CD4-positive, alpha-beta T cell treated with Interleukin-15 for 4 hours (primary cell): ENCODE measurements around the gene CLDND2.
A peak's percentile ranks its signal among the peaks of the same experiment; 100 is the strongest.
"Not testable (repeated sequence)": the region's sequence is repeated elsewhere in the genome, so short reads cannot be mapped to it uniquely, and the experiment has no call there.

Source experiments
- DNase-seq: peaks from one replicate; pipeline ENCODE4 v3.0.0-alpha.2; 2020; ENCODE audit warnings: low spot score

CLDND2 gene, protein sequence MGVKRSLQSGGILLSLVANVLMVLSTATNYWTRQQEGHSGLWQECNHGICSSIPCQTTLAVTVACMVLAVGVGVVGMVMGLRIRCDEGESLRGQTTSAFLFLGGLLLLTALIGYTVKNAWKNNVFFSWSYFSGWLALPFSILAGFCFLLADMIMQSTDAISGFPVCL

DNA sequence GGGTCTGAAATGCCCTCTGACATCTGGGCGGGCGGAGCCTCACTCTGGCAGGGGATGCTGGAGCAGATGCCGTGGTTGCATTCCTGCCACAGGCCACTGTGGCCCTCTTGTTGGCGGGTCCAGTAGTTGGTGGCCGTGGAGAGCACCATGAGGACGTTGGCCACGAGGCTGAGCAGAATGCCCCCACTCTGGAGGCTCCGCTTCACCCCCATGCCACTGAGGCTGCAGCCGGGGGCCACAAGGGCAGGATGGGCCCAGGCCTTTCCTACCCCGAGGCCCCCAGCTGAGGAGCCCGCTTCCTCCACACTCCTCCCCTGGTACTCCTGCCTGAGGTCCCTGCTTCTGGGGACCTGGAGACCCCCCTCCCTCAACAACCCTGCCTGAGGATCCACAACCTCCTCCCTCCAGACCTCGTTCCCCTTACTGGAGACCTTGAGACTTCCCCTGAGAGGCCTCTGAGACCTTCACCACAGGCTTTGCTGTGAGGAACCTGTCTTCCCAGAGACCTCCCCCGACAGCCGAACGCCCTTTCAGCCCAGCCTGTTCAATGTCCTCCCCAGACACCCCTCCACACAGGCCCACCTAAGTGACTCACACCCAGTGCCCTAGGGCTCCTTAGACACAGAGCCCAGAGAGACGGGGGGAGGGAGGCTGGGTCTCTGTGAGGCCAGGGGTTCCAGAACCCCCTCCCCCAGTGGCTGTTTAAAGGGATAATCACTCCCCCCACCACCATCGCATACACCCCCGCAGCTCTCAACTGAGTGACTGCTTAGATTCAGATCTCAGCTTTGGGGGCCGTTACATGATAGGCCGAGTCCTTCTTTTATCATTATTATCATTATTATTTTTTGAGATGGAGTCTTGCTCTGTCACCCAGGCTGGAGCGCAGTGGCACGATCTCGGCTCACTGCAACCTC is at the start of gene CLDND2:
TSS of gene CLDND2 (minus strand) at position 638 of the 917 bp plus-strand sequence. CDS start at position 212, 426 bp downstream.
- peak; percentile 43 for DNase-seq

DNA sequence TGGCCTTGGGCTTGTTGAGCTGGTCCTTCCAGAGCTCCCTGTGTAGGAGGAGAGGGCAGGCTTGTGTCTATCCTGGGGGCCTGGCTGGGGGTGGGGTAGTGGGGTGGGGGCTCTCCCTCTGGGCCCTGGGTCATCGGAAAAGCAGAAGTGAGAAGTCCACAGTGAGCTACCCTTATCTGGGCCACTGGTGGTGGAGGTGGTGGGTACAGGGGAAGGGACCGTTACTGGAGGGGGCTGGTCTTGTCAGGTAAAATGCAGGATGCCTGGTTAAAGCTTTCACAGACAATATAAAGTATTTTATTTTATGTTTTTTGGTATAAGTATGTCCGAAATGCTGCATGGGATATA is 49.0 kb upstream of the CLDND2 start:
- DNase-seq, result no peak

DNA sequence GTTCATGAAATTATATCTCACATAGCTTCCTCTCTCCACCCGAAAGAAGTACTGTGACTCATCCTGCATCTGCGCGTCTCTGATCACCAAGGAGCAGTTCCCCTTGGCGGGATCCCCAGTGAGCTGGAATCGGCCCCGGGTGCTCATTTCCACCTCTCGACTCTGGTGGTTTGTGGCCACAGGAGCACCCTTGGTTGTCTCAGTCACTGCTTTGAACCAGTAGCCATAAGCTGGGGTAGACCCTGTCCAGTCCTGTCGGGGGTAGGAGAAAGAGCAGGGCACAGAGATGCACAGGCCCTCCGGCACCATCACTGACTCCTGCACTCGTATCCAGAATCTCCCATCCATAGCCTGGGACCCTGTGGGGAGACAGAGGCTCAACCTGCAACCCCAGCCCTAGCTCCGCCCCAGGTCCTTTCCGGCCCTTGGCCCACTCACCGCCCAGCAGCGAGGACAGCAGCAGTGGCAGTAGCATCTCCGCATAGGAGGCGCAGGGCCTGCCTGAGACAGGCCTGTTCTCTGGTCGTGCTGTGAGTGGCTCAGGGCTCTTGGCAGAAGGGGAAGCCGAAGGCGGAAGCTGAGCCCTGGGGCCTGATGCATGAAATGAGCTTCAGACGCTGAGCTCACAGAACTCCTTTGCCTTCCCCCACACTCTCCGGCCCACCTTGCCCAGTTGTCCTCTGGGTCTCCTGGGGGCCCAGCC is 48.5 kb upstream of the CLDND2 start, which contains the start of gene SIGLEC10:
TSS of gene SIGLEC10 (minus strand) at position 536 of the 703 bp plus-strand sequence. CDS start at position 475, 61 bp downstream.
- no peak for DNase-seq

DNA sequence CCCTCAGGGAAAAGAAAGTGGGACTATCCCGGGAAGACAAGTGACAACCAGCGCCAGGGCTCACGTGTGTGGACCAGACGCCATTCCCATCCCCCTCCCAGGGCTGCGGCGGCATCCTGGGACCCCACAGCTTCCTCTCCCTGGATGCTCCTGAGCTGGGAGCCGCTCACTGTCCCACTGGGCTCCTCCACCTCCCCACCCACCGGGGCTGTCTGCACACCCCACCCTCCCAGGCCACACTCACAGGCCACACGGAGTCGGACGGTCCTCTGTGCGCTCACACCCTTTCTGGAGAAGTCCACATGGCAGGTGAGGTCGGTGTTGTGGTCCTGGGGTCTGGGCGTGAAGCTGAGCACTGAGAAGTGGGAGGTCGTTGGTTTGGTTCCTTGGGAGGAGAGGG is 47.6 kb upstream of the CLDND2 start:
- DNase-seq, result not testable (repeated sequence)

DNA sequence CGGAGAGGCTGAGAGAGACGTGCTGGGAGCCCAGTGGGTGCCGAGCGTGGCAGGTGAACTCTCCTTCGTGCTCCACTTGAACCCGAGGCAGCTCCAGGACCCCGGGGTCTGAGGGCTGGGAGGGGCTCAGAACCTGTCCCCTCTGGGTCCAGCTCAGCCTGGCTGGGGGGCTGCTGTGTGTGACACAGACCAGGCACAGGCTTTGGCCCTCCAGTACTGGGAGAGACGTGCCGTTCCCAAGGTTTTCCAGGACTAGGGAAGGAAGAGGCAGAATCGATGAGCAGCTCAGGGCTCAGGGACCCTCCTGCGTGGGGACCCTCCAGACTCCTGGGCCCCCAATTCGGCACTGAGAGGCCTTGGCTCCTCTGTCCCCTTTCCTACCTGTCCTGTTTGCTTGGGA is 46.4 kb upstream of the CLDND2 start:
- DNase-seq, result no peak

DNA sequence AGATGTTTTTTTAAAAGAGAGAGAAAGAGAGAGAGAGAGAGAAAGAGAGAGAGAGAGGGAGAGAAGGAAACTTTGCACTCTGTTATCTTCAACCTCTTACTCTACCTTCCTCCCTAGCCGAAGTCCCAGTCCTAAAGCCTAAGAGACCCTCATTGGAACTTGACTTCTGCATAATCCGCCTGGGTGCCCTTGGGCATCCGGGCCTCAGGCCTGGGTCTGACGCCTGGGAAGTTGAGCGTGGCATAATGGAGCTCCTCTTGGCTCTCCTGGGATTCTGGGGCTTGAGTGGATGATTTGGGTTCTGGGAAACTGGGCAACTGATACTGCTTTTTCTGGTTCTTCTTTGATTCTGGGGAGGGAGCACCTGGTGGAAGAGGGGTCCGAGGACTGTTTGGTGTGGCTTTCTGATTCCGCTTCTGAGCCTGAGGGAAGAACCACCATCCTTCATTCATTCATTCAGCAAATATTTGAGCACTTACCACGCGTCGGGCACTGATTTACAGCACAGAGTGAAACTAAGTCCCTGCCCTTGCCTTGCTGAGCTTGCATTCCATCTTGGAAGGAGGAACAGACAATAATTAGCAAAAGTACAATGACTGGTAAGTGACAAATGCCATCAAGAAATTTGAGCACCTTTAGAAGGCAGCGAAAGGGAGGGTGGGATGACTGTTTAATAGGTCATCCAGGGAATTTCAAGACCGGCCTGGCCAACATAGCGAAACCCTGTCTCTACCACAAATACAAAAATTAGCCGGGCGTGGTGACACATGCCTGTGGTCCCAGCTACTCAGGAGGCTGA is 42.3 kb upstream of the CLDND2 start:
- DNase-seq, result no peak

DNA sequence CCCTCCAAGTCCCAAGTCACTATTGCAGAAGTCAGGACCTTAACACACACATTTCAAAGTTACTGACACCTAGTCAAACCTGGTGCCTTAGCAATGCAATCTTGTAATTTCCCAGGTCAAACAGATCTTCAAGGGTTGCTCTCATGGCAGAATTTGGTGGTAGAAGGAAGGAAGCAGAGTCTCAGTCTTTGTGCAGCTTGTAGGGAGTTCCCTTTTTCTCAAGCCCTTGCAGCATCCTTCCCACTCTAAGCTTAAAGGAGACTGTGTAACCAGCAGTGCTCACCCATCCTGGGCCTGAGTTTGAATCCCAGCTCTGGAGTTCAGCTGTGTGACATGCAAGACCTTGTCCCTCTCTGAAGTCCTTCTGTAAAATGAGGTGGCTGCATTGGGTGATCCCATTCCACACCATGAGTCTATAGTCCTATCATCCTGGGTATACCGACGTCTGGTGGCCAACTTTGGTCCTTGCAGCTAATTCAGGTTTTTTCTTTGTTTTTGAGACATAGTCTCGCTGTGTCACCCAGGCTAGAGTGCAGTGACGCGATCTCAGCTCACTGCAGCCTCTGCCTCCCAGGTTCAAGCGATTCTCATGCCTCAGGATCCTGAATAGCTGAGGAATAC is 38.8 kb upstream of the CLDND2 start:
- DNase-seq, result peak; percentile 47

DNA sequence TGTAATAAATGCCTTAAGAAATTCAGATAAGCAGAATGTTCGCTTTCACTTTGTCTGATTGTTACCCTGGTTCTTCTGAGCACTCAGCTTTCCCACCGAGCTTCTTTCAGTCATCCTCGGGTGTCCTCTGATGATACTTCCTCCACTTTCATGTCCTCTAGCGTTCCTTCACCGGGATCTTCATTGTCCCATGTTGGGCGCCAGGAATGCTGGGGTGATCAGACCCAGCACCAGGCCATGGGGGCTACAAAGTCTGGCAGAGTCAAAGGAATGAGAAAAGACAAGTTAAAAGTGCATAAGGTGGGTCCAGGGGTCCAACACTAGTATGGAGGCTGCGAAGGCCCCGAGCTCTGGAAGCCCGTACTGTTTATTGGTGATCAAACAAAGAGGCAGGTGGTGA is 33.3 kb upstream of the CLDND2 start:
- no peak for DNase-seq

DNA sequence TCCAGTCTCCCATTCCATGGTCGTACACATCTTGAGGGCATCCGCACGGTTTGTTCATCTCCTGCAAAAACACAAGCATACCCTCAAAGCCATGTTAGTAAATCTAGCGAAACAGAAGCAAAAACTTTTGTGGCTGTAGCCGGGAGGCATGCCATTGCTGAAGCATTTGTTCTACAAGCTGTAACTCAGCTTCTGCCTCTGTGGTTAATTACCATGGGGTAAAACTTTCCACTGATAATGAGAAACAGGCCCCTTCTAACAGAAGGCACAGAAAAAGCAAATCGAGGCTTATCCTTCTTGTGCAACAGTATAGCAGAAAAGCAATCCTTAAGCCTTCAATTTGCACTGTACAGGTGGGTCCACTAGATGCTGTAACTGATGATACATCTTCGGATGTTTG is 31.1 kb upstream of the CLDND2 start:
- not testable (repeated sequence) for DNase-seq

DNA sequence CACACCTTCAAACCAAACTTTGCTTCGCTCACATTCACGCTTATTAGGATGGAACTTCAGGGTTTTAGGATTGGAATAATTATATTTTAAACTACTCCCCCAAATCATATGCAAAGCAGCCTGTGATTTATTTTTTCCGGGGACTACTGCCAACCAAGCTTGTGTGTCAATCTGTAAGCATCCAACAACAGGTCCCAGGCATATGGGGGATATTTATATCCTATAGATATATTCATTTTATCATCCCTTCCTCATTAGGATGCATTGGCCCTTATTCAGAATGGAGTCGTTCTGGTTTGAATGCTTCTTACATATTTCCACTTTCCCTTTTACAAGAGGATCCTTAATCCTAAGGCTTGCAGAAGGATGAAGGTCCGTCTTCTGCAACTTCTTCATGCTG is 30.4 kb upstream of the CLDND2 start:
- no peak for DNase-seq

DNA sequence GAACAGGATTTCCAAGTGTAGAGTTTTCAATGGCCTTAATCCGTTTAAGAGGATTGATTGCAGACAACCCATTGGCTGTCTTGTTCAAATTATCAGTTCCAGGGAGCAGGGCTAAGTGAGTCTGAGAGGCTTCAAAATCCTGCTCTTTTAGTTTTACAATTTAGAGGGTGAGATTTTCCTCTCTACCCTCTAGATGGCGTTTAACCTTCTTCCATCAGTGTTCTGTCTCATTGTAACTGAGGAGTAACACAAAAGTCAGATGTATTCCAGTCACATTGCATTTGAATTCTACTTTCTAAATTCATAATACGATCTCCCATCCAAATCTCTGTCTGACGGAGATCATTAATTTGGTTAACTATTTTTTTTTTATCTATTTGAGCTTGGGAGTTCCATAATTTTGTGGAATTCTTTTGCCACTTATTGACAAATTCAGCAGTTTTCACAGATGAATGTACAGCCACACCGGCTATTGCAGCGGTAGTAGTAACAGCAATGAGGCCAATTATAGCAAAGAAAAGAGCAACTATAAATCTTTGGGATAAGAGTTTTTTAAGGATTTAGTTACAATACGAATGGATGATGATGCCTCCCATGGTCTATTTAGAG is 29.4 kb upstream of the CLDND2 start:
- DNase-seq, result peak; percentile 37

DNA sequence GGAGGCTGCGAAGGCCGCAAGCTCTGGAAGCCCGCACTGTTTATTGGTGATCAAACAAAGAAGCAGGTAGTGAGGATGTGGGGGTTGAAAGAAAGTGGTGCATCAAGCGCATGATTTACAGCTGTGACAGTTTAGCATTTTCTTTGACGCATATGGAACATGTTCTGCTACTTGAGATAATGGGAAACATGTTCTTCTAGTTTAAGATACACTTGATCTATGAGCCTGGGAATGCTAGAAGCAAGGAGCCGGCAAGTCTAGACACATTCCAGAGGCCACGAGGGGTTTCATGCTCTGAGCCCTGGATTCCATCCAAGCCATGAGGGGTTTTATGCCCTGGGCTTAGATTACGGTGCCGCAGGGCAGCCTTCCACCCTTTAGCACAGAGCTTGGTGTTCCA is 28.6 kb upstream of the CLDND2 start:
- DNase-seq, result not testable (repeated sequence)

DNA sequence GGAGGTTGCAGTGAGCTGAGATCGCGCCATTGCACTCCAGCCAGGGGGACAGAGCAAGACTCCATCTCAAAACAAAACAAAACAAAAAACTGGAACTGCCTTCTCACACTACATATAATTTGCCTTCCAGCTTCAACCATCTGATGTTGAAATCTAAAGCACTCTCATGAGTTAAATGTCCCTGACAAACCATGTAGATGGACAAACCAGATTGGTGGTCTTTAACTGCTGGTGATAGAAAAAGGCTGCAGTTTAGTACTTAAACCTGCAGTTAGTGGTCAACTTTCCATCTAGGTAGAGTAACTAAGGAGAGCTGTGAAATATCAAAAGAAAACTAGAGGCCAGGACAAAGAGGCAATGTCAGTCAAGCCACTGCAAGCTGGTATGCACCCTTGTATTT is 27.4 kb upstream of the CLDND2 start:
- DNase-seq, result no peak

DNA sequence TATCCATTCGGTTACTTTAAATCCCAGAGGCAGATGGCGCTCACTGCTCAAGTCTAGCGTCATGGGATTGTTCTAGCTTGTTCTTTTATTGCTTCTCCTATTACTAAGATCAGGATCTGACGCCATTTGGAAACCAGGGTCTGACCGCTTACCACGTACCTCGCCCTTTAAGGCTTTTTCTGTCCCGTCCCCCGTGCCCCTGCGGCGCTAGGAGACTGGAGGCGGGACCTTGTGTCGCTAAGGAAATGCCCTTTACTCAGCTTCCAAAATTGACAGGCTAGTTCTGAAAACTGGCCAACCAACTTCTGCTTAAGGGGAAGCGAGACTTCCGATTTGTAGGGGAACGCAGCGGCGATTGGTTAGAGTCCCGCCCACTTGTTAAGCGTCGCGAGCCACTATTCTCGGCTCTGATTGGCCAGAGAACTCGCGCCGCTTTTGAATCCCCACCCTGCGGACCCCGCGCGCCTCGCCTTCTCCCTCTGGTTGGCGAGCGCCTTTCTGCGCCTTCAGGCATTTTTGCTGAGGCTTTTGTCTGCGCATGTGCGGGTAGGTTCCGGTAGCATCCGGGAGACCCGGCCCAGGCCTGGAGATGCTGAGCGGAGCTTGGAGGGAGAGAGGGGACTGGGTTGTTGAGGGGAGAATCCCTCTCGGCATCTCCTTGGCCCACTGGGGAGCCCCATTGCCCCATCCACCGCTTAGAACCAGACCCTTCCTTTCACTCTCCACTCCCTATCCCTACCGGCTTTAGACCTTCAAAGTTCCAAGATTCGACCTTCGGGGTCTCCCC is 25.4 kb upstream of the CLDND2 start:
- DNase-seq, result peak; percentile 94

DNA sequence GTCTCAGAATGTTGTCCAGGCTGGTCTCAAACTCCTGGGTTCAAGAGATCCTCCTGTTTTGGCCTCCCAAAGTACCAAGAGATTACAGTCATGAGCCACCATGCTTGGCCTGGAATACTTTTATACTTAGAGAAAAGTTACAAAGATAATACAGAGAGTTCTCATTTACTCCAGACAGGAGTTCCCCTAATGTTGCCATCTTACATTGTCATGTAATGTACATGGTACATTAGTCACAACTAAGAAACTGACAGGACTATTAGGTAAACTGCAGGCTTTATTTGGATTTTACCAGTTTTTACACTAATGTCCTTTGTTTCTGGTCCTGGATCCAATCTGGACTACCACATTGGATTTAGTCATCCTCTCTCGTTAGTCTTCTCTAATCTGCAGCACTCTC is 23.9 kb upstream of the CLDND2 start:
- no peak for DNase-seq

DNA sequence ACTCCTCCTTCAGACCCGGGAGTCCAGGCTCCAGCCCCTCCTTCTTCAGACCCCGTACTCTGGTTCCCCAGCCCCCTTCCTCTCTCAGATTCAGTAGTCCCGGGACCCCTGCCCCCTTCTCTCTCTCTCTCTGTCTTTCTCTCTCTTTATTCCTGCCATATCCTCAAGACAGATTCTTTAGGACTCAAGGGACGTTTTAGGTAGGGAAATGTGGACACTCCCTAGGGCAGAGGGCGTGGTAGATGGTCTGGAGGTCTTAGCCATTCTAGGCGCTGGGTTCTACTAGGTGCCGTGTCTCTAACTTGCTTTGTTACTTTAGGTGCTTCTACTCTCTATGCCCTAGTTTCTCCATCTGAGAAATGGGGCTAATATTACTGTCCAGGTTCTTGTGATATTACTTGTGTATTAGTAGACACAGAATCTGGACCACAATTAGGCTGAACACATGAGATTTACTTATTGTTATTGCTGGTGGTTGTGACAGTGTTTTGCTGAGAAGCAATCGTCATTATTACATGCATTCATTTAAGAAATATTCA is 22.3 kb upstream of the CLDND2 start:
- DNase-seq, result no peak

DNA sequence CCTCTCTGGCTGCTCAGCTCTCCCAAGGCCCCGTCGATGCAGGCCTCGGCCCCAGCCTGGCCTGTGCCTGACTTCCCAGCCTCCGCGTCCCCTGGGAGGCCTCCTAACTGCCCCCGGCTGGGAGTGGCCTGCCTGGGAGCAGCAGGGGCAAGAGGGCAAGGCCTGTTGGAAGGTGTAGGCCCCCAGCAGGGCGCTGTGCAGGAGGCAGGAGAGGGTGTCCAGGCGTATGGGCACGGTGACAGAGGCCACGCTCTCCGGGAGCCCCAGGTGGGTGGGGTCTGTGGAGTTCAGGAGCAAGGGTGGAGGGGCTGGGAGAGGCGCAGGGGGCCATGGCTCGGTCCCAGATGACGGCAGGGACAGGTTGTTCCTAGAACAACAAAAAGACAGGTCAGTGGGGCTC is 20.3 kb upstream of the CLDND2 start:
- DNase-seq, result no peak

DNA sequence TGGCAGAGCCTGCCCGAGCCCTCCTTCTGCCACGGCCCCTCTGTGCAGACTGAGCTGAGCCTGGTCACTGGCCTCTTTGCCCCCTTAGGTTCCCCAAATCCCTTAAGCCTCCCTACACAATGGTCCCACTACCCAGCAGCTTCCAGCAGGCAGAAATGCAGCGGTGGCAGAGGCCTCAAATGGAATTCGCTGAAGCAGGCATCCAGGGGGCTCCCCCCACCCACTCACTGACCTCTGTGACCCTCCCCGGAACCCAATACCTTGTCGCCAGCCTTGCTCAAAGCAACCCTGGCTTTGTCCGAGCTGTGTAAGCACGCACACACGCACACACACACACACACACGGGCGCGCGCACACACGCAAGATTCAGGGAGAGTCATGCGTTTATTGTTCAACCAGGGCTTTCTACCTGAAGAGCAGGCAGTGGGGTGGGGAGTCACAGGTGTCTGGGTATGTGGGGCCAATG is 19.2 kb upstream of the CLDND2 start, which contains the start of gene LIM2:
TSS of gene LIM2 (minus strand) at position 51 of the 466 bp plus-strand sequence. CDS start 531 bp downstream, outside the sequence.
- no peak for DNase-seq

DNA sequence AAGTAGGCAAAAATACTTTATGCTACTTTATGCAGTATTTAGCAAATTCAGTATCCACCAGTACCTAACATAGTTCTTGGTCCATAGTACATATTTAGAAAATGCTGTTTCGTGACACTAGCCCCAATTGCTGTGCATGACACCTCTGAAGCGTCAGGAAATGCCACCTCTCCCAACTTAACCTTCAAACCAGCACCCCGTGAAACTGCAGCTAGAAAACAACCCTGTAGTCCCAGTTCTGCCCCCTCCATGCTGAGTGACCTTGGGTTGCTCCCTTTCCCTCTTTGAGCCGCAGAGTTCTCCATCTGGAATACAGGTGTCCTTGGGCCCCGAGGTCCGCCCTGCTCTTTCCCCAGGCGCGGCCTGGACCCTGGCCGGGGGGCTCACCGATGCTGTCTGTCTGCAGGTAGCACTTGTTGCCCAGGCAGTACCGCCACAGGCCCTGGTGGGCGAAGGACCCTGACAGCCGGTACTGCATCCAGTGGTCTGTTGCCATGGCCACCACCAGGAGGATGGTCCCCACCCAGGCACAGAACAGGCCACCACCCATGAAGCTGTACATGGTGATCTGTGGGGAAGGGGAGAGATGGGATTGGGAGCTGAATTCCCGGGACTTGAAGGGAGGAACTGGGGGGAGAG is 18.2 kb upstream of the CLDND2 start:
- no peak for DNase-seq
